ENCODE measurements around the gene IER3. TPM values are rescaled to one million over a fixed set of nuclear protein-coding genes. Genes with fewer than 3 reads are reported as not detected.

The IER3 gene
- total and polyA plus RNA-seq, 9 of the 15 experiments (the other 6 are each of a cell fraction or from before 2014, with no cell fraction given) = 1.5 to 30.0 (median 11.5) TPM

GRCh38 chr6:30741789-30742315 lies 2.5 kb downstream of the IER3 start (continued):
- TF ChIP-seq PRDM10 (IDR thresholded peaks at IDR 0.05; ENCODE audit: partially characterized antibody) (no peak), ZNF354B (CRISPR knock-in tag; IDR thresholded peaks at IDR 0.05) (no peak), POLR3A (IDR thresholded peaks at IDR 0.05; ENCODE audit: borderline replicate concordance, extremely low read depth, insufficient read depth, insufficient read length) (no peak), ZBTB2 (IDR thresholded peaks at IDR 0.05) (0 out of 2 replicates have a peak, but pooled peaks have one; percentile 28), RBM25 (IDR thresholded peaks at IDR 0.05; ENCODE audit: low read depth, low read length, severe bottlenecking) (no peak), NFRKB (IDR thresholded peaks at IDR 0.05; ENCODE audit: low read depth) (no peak), ARID3B (CRISPR knock-in tag; IDR thresholded peaks at IDR 0.05; ENCODE audit: borderline replicate concordance) (no peak), ATF1 (CRISPR knock-in tag; IDR thresholded peaks at IDR 0.05) (no peak), ATF1 (tag; IDR thresholded peaks at IDR 0.05) (no peak), ZNF277 (CRISPR knock-in tag; IDR thresholded peaks at IDR 0.05; ENCODE audit: borderline replicate concordance) (no peak), ZNF212 (CRISPR knock-in tag; IDR thresholded peaks at IDR 0.05) (no peak), SMAD4 (CRISPR knock-in tag; conservative IDR thresholded peaks at IDR 0.05) (no peak), MYNN (IDR thresholded peaks at IDR 0.05) (no peak), MYNN (CRISPR knock-in tag; IDR thresholded peaks at IDR 0.05) (no peak), ATF6 (CRISPR knock-in tag; IDR thresholded peaks at IDR 0.05) (no peak), E2F3 (CRISPR knock-in tag; IDR thresholded peaks at IDR 0.05) (no peak), TCFL5 (CRISPR knock-in tag; conservative IDR thresholded peaks at IDR 0.05) (no peak), ZNF12 (CRISPR knock-in tag; IDR thresholded peaks at IDR 0.05) (no peak)
